Measurements from ENCODE around the gene CACNA1H. TPM values are rescaled to one million over a fixed set of nuclear protein-coding genes. Genes with fewer than 3 reads are reported as not detected.

The CACNA1H gene
- total and polyA plus RNA-seq, 2 donors (not counting 3 experiments of a cell fraction or from before 2014, with no cell fraction given): 0.03 TPM; not detected in 1

DNA sequence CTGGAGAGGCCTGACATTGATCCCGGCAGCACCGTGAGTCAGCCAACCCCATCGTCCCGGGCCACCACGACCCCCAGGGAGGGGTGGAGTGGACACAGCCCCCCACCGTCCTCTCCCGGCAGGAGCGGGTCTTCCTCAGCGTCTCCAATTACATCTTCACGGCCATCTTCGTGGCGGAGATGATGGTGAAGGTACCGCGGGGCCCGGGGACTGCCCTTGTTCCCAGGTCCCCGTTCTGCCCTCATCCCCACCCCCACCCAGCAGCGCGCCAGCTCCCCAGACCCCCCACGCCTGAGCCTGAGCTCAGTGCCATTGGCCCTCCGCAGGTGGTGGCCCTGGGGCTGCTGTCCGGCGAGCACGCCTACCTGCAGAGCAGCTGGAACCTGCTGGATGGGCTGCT is 57.6 kb downstream of the CACNA1H start:
- dilution Hi-C loops (cut with MboI; ENCODE audit: extremely low pct_ligation_motif_present, low sequenced_read_pairs) (no loop called here), intact Hi-C loops (cut with micrococcal nuclease) (no loop called here)
- TF ChIP-seq EZH2 (IDR thresholded peaks at IDR 0.05; ENCODE audit: borderline replicate concordance, low read depth, low read length, severe bottlenecking) (no peak), FOS (IDR thresholded peaks at IDR 0.05; ENCODE audit: borderline replicate concordance, insufficient read depth, low read length) (no peak), JUN (IDR thresholded peaks at IDR 0.05; ENCODE audit: borderline replicate concordance, insufficient read depth, insufficient read length, low read depth) (no peak), POLR2AphosphoS5 (IDR thresholded peaks at IDR 0.05; ENCODE audit: insufficient read depth, low read depth, low read length) (no peak)
- TF ChIP-seq, protein P1, sequence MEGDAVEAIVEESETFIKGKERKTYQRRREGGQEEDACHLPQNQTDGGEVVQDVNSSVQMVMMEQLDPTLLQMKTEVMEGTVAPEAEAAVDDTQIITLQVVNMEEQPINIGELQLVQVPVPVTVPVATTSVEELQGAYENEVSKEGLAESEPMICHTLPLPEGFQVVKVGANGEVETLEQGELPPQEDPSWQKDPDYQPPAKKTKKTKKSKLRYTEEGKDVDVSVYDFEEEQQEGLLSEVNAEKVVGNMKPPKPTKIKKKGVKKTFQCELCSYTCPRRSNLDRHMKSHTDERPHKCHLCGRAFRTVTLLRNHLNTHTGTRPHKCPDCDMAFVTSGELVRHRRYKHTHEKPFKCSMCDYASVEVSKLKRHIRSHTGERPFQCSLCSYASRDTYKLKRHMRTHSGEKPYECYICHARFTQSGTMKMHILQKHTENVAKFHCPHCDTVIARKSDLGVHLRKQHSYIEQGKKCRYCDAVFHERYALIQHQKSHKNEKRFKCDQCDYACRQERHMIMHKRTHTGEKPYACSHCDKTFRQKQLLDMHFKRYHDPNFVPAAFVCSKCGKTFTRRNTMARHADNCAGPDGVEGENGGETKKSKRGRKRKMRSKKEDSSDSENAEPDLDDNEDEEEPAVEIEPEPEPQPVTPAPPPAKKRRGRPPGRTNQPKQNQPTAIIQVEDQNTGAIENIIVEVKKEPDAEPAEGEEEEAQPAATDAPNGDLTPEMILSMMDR (IDR thresholded peaks at IDR 0.05; ENCODE audit: extremely low read depth in 1 of 2, insufficient read depth in 1 of 2, low read depth in 1 of 2, low read length in 2 of 2): no peak
- TF ChIP-seq, protein P2, sequence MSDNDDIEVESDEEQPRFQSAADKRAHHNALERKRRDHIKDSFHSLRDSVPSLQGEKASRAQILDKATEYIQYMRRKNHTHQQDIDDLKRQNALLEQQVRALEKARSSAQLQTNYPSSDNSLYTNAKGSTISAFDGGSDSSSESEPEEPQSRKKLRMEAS (IDR thresholded peaks at IDR 0.05; ENCODE audit: insufficient read depth, insufficient read length): no peak
- POLR2A ChIA-PET: interaction anchor here (0.9 kb wide), 1 partner anchor 34 kb away, joined by 3 read pairs; no protein-coding TSS in a partner anchor
- Histone ChIP-seq H3K27ac (ENCODE audit: insufficient read depth, low read depth, low read length) (no peak overlapping the region), H4K20me1 (replicated peaks; ENCODE audit: control insufficient read depth, extremely low read depth, insufficient read depth, low read length) (no peaks in the 10 kb centered on the region), H3K9me1 (replicated peaks; ENCODE audit: control insufficient read depth, extremely low read depth, insufficient read depth, low read length) (no peaks in the 10 kb centered on the region), H3K79me2 (ENCODE audit: control insufficient read depth, insufficient read depth, low read length) (no peaks in the 10 kb centered on the region), H3K9ac (replicated peaks; ENCODE audit: extremely low read depth, insufficient read depth, low read length) (no peak overlapping the region), H3K36me3 (ENCODE audit: control insufficient read depth in 2 of 2, extremely low read depth in 1 of 2, insufficient read depth in 2 of 2, low read length in 2 of 2) (no peaks in the 10 kb centered on the region), H3K4me2 (ENCODE audit: insufficient read depth, low read length) (no peak overlapping the region), H3K4me3 (replicated peaks in 1 of 3; ENCODE audit: insufficient read depth in 1 of 3, low read depth in 1 of 3, low read length in 3 of 3) (no peak overlapping the region), H3K4me1 (ENCODE audit: control insufficient read depth, extremely low read depth, insufficient read depth, low read length) (no peaks in the 10 kb centered on the region), H2AFZ (ENCODE audit: low read depth, low read length) (no peak overlapping the region), H3K27me3 (ENCODE audit: control insufficient read depth in 2 of 2, insufficient read depth in 2 of 2, low read length in 2 of 2) (no peaks in the 10 kb centered on the region), H3K9me3 (replicated peaks; ENCODE audit: control insufficient read depth, insufficient read depth, low read length) (no peaks in the 10 kb centered on the region)
- DNase-seq (ENCODE audit: low read depth, low spot score) (no peak), FAIRE-seq (no peak)
- BruUV-seq (replicated peaks): no TSS peak
- CTCF ChIA-PET: no interaction called here

Data from endothelial cell of umbilical vein (primary cell).